ENCODE data around the gene ANGPTL2. TPM values are rescaled to one million over a fixed set of nuclear protein-coding genes. Genes with fewer than 3 reads are reported as not detected.

Gene ANGPTL2
- total and polyA plus RNA-seq, 9 of the 15 experiments (the other 6 are each of a cell fraction or from before 2014, with no cell fraction given), result not detected

DNA sequence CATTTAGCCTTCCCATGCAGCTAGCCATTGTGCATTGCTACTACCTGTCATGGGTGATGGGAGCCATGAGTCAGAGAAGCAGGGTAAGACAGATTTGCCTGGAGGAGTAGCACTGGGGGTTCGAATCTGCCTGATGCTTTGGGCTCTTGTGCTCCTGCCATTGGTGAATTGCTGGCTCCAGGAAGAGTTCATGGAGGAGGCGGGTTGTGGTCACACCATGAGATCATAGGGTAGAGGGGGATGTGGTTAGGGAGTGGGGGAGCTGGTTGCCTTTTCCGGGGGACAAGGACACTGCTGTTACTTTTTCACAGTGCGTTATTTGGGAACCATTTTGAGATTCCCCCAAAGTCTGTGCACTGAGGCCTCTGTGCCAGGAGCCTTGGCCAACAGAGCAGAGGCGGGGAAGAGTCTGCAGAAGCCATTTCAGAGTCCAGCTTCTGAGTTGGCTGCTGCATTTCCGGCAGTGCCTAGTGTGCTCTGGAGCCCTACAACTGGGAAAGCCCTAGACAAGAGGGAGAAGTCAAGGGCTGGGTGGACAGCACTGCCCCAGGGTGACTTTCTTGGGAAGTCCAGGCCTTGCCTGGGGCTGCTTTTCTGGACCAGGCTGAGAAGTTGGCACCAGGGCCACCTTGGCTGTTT, 6.2 kb downstream of the ANGPTL2 start (continued):
- no peak for TF ChIP-seq TFE3 (CRISPR knock-in tag; IDR thresholded peaks at IDR 0.05)
- TF ChIP-seq, protein P1, sequence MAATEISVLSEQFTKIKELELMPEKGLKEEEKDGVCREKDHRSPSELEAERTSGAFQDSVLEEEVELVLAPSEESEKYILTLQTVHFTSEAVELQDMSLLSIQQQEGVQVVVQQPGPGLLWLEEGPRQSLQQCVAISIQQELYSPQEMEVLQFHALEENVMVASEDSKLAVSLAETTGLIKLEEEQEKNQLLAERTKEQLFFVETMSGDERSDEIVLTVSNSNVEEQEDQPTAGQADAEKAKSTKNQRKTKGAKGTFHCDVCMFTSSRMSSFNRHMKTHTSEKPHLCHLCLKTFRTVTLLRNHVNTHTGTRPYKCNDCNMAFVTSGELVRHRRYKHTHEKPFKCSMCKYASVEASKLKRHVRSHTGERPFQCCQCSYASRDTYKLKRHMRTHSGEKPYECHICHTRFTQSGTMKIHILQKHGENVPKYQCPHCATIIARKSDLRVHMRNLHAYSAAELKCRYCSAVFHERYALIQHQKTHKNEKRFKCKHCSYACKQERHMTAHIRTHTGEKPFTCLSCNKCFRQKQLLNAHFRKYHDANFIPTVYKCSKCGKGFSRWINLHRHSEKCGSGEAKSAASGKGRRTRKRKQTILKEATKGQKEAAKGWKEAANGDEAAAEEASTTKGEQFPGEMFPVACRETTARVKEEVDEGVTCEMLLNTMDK (IDR thresholded peaks at IDR 0.05; ENCODE audit: borderline replicate concordance, insufficient read depth, low read depth, low read length, poor library complexity, severe bottlenecking), result no peak
- TF ChIP-seq ZBTB9 (CRISPR knock-in tag; IDR thresholded peaks at IDR 0.05), result no peak
- peak; percentile 73 for TF ChIP-seq GABPA (tag; conservative IDR thresholded peaks at IDR 0.05; ENCODE audit: low read depth)
- TF ChIP-seq, protein P2, sequence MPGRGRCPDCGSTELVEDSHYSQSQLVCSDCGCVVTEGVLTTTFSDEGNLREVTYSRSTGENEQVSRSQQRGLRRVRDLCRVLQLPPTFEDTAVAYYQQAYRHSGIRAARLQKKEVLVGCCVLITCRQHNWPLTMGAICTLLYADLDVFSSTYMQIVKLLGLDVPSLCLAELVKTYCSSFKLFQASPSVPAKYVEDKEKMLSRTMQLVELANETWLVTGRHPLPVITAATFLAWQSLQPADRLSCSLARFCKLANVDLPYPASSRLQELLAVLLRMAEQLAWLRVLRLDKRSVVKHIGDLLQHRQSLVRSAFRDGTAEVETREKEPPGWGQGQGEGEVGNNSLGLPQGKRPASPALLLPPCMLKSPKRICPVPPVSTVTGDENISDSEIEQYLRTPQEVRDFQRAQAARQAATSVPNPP (IDR thresholded peaks at IDR 0.05; ENCODE audit: borderline replicate concordance, insufficient read depth, insufficient read length), result no peak
- TF ChIP-seq, protein P3, sequence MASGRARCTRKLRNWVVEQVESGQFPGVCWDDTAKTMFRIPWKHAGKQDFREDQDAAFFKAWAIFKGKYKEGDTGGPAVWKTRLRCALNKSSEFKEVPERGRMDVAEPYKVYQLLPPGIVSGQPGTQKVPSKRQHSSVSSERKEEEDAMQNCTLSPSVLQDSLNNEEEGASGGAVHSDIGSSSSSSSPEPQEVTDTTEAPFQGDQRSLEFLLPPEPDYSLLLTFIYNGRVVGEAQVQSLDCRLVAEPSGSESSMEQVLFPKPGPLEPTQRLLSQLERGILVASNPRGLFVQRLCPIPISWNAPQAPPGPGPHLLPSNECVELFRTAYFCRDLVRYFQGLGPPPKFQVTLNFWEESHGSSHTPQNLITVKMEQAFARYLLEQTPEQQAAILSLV (tag; IDR thresholded peaks at IDR 0.05), result no peak
- TF ChIP-seq ZBTB8A (IDR thresholded peaks at IDR 0.05; ENCODE audit: partially characterized antibody), result no peak
- no peak for TF ChIP-seq ID3 (CRISPR knock-in tag; IDR thresholded peaks at IDR 0.05)
- TF ChIP-seq ID3 (tag; IDR thresholded peaks at IDR 0.05), result peak; percentile 19; the same call in 1 of the 2 replicates
- TF ChIP-seq FOXP1 (CRISPR knock-in tag; IDR thresholded peaks at IDR 0.05), result no peak
- no peak for TF ChIP-seq ZNF354B (CRISPR knock-in tag; IDR thresholded peaks at IDR 0.05)
- no peak for TF ChIP-seq NFYB (IDR thresholded peaks at IDR 0.05; ENCODE audit: extremely low read depth, insufficient read length)
- TF ChIP-seq ZNF133 (CRISPR knock-in tag; IDR thresholded peaks at IDR 0.05), result no peak
- TF ChIP-seq ZNF143 (CRISPR knock-in tag; IDR thresholded peaks at IDR 0.05), result no peak
- no peak for TF ChIP-seq KDM1A (IDR thresholded peaks at IDR 0.05)

Data from K562 (cell line).